ENCODE results near the gene ROBO4.

Gene ROBO4

DNA sequence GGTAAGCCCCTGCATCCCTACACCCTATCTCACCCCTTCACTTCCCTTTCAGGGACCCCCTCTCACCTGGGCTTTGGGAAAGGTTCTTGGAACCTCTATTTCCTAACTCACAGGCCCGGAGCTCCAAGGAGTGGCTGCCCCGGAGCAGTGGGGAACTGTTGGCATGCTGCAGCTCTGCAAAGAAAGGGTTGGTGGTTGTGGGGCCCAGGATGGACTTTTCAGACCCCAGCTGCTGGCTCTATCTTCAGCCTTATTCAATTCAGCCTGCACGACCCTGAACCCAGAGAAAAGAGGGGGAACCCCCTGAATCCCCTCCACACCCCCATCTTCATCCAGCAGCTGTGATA lies 10.0 kb downstream of the ROBO4 start:
- H3K4me1 ChIP-seq (ENCODE audit: control insufficient read depth, low read length): peaks cover 5% of the 10 kb centered on the region
- no peaks in the 10 kb centered on the region for H3K9me2 ChIP-seq (replicated peaks; ENCODE audit: control insufficient read depth, low read length)
- H3K27ac ChIP-seq (ENCODE audit: low read depth, low read length): no peak overlapping the region
- no peaks in the 10 kb centered on the region for H3K9me3 ChIP-seq (ENCODE audit: control insufficient read depth, insufficient read depth, low read length)
- H3F3A ChIP-seq (ENCODE audit: control insufficient read depth, insufficient read depth): no peaks in the 10 kb centered on the region
- H4K20me1 ChIP-seq (ENCODE audit: control insufficient read depth, insufficient read depth, low read depth, low read length): no peaks in the 10 kb centered on the region
- no peaks in the 10 kb centered on the region for H3K79me2 ChIP-seq (ENCODE audit: control insufficient read depth, low read length)
- H3K27me3 ChIP-seq (ENCODE audit: control insufficient read depth, low read length): peaks cover 20% of the 10 kb centered on the region
- no peak overlapping the region for H3K4me3 ChIP-seq (ENCODE audit: low read length)
- no peak overlapping the region for H3K4me2 ChIP-seq (ENCODE audit: low read length)
- no peaks in the 10 kb centered on the region for H3K36me3 ChIP-seq (ENCODE audit: control insufficient read depth, low read length)
- TF ChIP-seq, protein P1, sequence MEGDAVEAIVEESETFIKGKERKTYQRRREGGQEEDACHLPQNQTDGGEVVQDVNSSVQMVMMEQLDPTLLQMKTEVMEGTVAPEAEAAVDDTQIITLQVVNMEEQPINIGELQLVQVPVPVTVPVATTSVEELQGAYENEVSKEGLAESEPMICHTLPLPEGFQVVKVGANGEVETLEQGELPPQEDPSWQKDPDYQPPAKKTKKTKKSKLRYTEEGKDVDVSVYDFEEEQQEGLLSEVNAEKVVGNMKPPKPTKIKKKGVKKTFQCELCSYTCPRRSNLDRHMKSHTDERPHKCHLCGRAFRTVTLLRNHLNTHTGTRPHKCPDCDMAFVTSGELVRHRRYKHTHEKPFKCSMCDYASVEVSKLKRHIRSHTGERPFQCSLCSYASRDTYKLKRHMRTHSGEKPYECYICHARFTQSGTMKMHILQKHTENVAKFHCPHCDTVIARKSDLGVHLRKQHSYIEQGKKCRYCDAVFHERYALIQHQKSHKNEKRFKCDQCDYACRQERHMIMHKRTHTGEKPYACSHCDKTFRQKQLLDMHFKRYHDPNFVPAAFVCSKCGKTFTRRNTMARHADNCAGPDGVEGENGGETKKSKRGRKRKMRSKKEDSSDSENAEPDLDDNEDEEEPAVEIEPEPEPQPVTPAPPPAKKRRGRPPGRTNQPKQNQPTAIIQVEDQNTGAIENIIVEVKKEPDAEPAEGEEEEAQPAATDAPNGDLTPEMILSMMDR (IDR thresholded peaks at IDR 0.05; ENCODE audit: low read depth, low read length, poor library complexity, severe bottlenecking): no peak
- no peak for TF ChIP-seq EZH2phosphoT487 (IDR thresholded peaks at IDR 0.05; ENCODE audit: borderline replicate concordance, low read length)

DNA sequence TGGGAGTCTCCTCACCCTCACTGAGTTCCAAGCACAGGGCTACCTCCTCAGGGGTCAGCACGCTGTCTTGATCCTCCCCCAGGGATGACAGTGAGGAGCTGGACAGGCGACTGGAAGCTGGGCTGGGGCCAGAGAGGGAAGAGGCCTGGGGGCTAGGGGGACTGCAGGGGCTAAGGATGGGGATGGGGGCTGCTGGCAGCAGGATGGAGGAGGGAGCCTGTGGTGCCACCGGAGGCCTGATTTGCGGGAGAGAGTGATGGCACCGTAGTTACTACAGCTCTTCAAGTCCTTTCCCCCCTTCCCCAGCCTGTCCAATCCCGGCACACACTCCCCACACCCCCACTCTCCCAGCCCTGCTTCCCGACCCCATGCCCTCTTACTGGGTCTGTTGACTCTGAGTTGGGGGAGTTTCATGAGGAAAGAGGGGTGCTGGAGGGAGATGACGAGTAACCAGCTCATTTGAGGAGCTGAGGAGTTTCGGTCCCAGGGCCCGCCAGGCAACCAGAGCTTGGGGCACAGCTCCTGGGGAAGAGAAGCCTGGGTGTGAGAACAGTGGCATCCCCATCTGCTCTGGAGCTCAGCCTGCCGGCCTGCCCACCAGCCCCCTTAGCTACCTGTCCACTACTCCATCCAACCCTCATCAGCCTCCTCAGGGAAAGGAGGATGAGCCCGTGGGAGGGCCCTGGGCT lies 10.5 kb downstream of the ROBO4 start:
- Histone ChIP-seq H3K9me3 (ENCODE audit: control insufficient read depth, insufficient read depth, low read length) (no peaks in the 10 kb centered on the region), H3K4me1 (ENCODE audit: control insufficient read depth, low read length) (peaks cover 6% of the 10 kb centered on the region), H3K4me2 (ENCODE audit: low read length) (no peak overlapping the region), H3K27me3 (ENCODE audit: control insufficient read depth, low read length) (peaks cover 17% of the 10 kb centered on the region), H4K20me1 (ENCODE audit: control insufficient read depth, insufficient read depth, low read depth, low read length) (no peaks in the 10 kb centered on the region), H3F3A (ENCODE audit: control insufficient read depth, insufficient read depth) (no peaks in the 10 kb centered on the region), H3K4me3 (ENCODE audit: low read length) (no peak overlapping the region), H3K27ac (ENCODE audit: low read depth, low read length) (no peak overlapping the region), H3K36me3 (ENCODE audit: control insufficient read depth, low read length) (no peaks in the 10 kb centered on the region), H3K9me2 (replicated peaks; ENCODE audit: control insufficient read depth, low read length) (no peaks in the 10 kb centered on the region), H3K79me2 (ENCODE audit: control insufficient read depth, low read length) (no peaks in the 10 kb centered on the region)
- no peak for TF ChIP-seq EZH2phosphoT487 (IDR thresholded peaks at IDR 0.05; ENCODE audit: borderline replicate concordance, low read length)
- TF ChIP-seq, protein P1 (IDR thresholded peaks at IDR 0.05; ENCODE audit: low read depth, low read length, poor library complexity, severe bottlenecking): no peak

DNA sequence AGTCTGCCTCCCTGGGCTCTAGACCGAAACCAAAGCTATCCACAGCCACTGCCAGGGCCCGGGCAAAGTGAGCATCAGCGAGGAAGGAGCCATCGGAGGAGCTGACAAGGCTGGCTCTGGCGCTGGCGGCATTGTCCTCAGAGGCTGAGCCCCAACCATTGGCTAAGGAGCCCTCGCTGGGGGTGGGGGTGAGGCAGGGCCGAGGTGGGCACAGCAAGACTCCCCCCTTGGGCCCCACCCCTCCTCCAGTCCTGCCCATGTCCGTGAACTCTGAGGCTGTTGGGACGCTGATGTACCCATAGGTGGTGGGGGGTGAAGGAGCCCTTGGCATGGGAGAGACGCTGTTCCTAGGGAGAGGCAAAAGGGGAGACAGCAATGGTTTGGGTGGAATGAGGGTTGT lies 11.2 kb downstream of the ROBO4 start:
- H3K27ac ChIP-seq (ENCODE audit: low read depth, low read length): no peak overlapping the region
- H3K9me3 ChIP-seq (ENCODE audit: control insufficient read depth, insufficient read depth, low read length): no peaks in the 10 kb centered on the region
- H3K27me3 ChIP-seq (ENCODE audit: control insufficient read depth, low read length): peaks cover 17% of the 10 kb centered on the region
- H3K9me2 ChIP-seq (replicated peaks; ENCODE audit: control insufficient read depth, low read length): no peaks in the 10 kb centered on the region
- TF ChIP-seq, protein P1 (IDR thresholded peaks at IDR 0.05; ENCODE audit: low read depth, low read length, poor library complexity, severe bottlenecking): no peak
- no peak for TF ChIP-seq EZH2phosphoT487 (IDR thresholded peaks at IDR 0.05; ENCODE audit: borderline replicate concordance, low read length)
- H3K36me3 ChIP-seq (ENCODE audit: control insufficient read depth, low read length): no peaks in the 10 kb centered on the region
- H4K20me1 ChIP-seq (ENCODE audit: control insufficient read depth, insufficient read depth, low read depth, low read length): no peaks in the 10 kb centered on the region
- H3F3A ChIP-seq (ENCODE audit: control insufficient read depth, insufficient read depth): no peaks in the 10 kb centered on the region
- no peaks in the 10 kb centered on the region for H3K79me2 ChIP-seq (ENCODE audit: control insufficient read depth, low read length)
- H3K4me2 ChIP-seq (ENCODE audit: low read length): no peak overlapping the region
- H3K4me1 ChIP-seq (ENCODE audit: control insufficient read depth, low read length): peaks cover 6% of the 10 kb centered on the region
- no peak overlapping the region for H3K4me3 ChIP-seq (ENCODE audit: low read length)
